ENCODE data around the gene EYA2. TPM values are rescaled to one million over a fixed set of nuclear protein-coding genes. Genes with fewer than 3 reads are reported as not detected.
"Not testable (repeated sequence)": the region's sequence is repeated elsewhere in the genome, so short reads cannot be mapped to it uniquely, and the experiment has no call there.

The EYA2 gene
- polyA plus RNA-seq, 1 donor (not counting 4 experiments of a cell fraction or from before 2014, with no cell fraction given): not detected

DNA sequence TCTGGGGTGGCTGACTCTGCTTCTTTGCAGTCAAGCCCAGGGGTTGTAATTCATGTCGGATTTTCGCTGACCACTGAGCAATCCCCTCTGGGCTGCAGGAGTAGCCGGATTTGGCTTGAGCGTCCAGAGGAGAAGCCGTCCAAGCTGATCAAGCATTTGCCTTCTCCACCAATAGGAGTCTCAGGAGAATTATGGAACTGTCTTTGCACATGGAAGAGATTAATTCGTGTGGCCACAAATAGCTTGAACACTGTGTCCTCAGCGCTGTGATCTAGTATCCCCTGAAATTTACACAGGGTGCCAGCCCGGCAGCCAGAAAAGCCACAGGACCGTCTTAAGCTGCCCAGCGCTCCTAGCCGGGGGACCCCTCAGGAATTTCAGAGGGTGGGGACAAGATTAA lies 37.1 kb downstream of the EYA2 start:
- Histone ChIP-seq H2AFZ (ENCODE audit: control insufficient read depth, low read length) (no peak overlapping the region), H3K9ac (ENCODE audit: control insufficient read depth, extremely low read depth, insufficient read depth, low read length) (no peak overlapping the region), H3K79me2 (ENCODE audit: control insufficient read depth, insufficient read depth, low read length) (no peaks in the 10 kb centered on the region), H3K4me2 (ENCODE audit: control insufficient read depth, extremely low read depth, insufficient read depth, low read depth, low read length) (no peak overlapping the region), H3K27ac (ENCODE audit: control insufficient read depth, insufficient read depth, low read length) (no peak overlapping the region), H3K27me3 (ENCODE audit: control insufficient read depth, extremely low read depth, insufficient read depth, low read length) (no peaks in the 10 kb centered on the region), H3K9me3 (ENCODE audit: control insufficient read depth, low read depth, low read length) (no peaks in the 10 kb centered on the region), H3K4me3 (ENCODE audit: control insufficient read depth in 2 of 3, extremely low read depth in 1 of 3, insufficient read depth in 2 of 3, low read depth in 1 of 3, low read length in 3 of 3) (no peak overlapping the region), H3K4me1 (ENCODE audit: control insufficient read depth, extremely low read depth, insufficient read depth, low read length) (no peaks in the 10 kb centered on the region), H3K9me1 (ENCODE audit: control insufficient read depth, extremely low read depth, insufficient read depth, low read length) (no peaks in the 10 kb centered on the region), H4K20me1 (ENCODE audit: control insufficient read depth, extremely low read depth, insufficient read depth, low read length) (no peaks in the 10 kb centered on the region), H3K36me3 (ENCODE audit: control insufficient read depth in 2 of 2, extremely low read depth in 1 of 2, insufficient read depth in 2 of 2, low read length in 2 of 2) (no peaks in the 10 kb centered on the region)
- dilution Hi-C loops (cut with MboI; ENCODE audit: extremely low pct_ligation_motif_present, low sequenced_read_pairs): no loop called here
- no peak for FAIRE-seq
- no peak for DNase-seq (ENCODE audit: low read depth, low spot score)
- no peak for TF ChIP-seq CTCF (optimal IDR thresholded peaks at IDR 0.05 in 1 of 3, IDR thresholded peaks at IDR 0.05 in 1 of 3, conservative IDR thresholded peaks at IDR 0.05 in 1 of 3; ENCODE audit: extremely low read depth in 1 of 3, insufficient read depth in 2 of 3, low read length in 3 of 3)
- TF ChIP-seq EZH2 (IDR thresholded peaks at IDR 0.05; ENCODE audit: low read length): no peak

GRCh38 chr20:46932439-46932838 lies 37.8 kb downstream of the EYA2 start:
- DNase-seq (ENCODE audit: low read depth, low spot score); H4K20me1 ChIP-seq (ENCODE audit: control insufficient read depth, extremely low read depth, insufficient read depth, low read length); H3K36me3 ChIP-seq (ENCODE audit: control insufficient read depth in 2 of 2, extremely low read depth in 1 of 2, insufficient read depth in 2 of 2, low read length in 2 of 2); H3K9me1 ChIP-seq (ENCODE audit: control insufficient read depth, extremely low read depth, insufficient read depth, low read length); H2AFZ ChIP-seq (ENCODE audit: control insufficient read depth, low read length); H3K79me2 ChIP-seq (ENCODE audit: control insufficient read depth, insufficient read depth, low read length); H3K4me3 ChIP-seq (ENCODE audit: control insufficient read depth in 2 of 3, extremely low read depth in 1 of 3, insufficient read depth in 2 of 3, low read depth in 1 of 3, low read length in 3 of 3); H3K27me3 ChIP-seq (ENCODE audit: control insufficient read depth, extremely low read depth, insufficient read depth, low read length); H3K4me2 ChIP-seq (ENCODE audit: control insufficient read depth, extremely low read depth, insufficient read depth, low read depth, low read length); FAIRE-seq; H3K27ac ChIP-seq (ENCODE audit: control insufficient read depth, insufficient read depth, low read length); H3K9me3 ChIP-seq (ENCODE audit: control insufficient read depth, low read depth, low read length); H3K4me1 ChIP-seq (ENCODE audit: control insufficient read depth, extremely low read depth, insufficient read depth, low read length); dilution Hi-C loops (cut with MboI; ENCODE audit: extremely low pct_ligation_motif_present, low sequenced_read_pairs); H3K9ac ChIP-seq (ENCODE audit: control insufficient read depth, extremely low read depth, insufficient read depth, low read length): not testable (repeated sequence)

- no peak overlapping the region for H3K9ac ChIP-seq (ENCODE audit: control insufficient read depth, extremely low read depth, insufficient read depth, low read length)
- FAIRE-seq (no peak), DNase-seq (ENCODE audit: low read depth, low spot score) (no peak)
- H3K9me3 ChIP-seq (ENCODE audit: control insufficient read depth, low read depth, low read length): no peaks in the 10 kb centered on the region
- no peaks in the 10 kb centered on the region for H3K9me1 ChIP-seq (ENCODE audit: control insufficient read depth, extremely low read depth, insufficient read depth, low read length)
- H3K79me2 ChIP-seq (ENCODE audit: control insufficient read depth, insufficient read depth, low read length): no peaks in the 10 kb centered on the region
- H3K27me3 ChIP-seq (ENCODE audit: control insufficient read depth, extremely low read depth, insufficient read depth, low read length): no peaks in the 10 kb centered on the region
- H3K4me3 ChIP-seq (ENCODE audit: control insufficient read depth in 2 of 3, extremely low read depth in 1 of 3, insufficient read depth in 2 of 3, low read depth in 1 of 3, low read length in 3 of 3): no peak overlapping the region
- H4K20me1 ChIP-seq (ENCODE audit: control insufficient read depth, extremely low read depth, insufficient read depth, low read length): no peaks in the 10 kb centered on the region
- dilution Hi-C loops (cut with MboI; ENCODE audit: extremely low pct_ligation_motif_present, low sequenced_read_pairs): no loop called here
- no peaks in the 10 kb centered on the region for H3K36me3 ChIP-seq (ENCODE audit: control insufficient read depth in 2 of 2, extremely low read depth in 1 of 2, insufficient read depth in 2 of 2, low read length in 2 of 2)
- H3K27ac ChIP-seq (ENCODE audit: control insufficient read depth, insufficient read depth, low read length): no peak overlapping the region
- no peaks in the 10 kb centered on the region for H3K4me1 ChIP-seq (ENCODE audit: control insufficient read depth, extremely low read depth, insufficient read depth, low read length)
- TF ChIP-seq CTCF (optimal IDR thresholded peaks at IDR 0.05 in 1 of 3, IDR thresholded peaks at IDR 0.05 in 1 of 3, conservative IDR thresholded peaks at IDR 0.05 in 1 of 3; ENCODE audit: extremely low read depth in 1 of 3, insufficient read depth in 2 of 3, low read length in 3 of 3) (no peak), EZH2 (IDR thresholded peaks at IDR 0.05; ENCODE audit: low read length) (no peak)
- H2AFZ ChIP-seq (ENCODE audit: control insufficient read depth, low read length): no peak overlapping the region
- no peak overlapping the region for H3K4me2 ChIP-seq (ENCODE audit: control insufficient read depth, extremely low read depth, insufficient read depth, low read depth, low read length)
Measured at GRCh38 chr20:46933150-46933549, 38.5 kb downstream of the EYA2 start.
